LNCaP clone FGC (cell line): ENCODE measurements around the gene ADCY5.

Experiments
- DNase-seq: peaks from one replicate; pipeline ENCODE4 v3.0.0-alpha.2; 2011; ENCODE audit warnings: low read depth
- H3K4me3 ChIP-seq: 2 replicates; pipeline ENCODE4 v1.5.1; 2011; ENCODE audit warnings: mild to moderate bottlenecking, low read depth, low read length, control low read depth
- TF ChIP-seq, protein P1 (sequence below): IDR thresholded peaks from 2 replicates; pipeline ENCODE4 v1.5.1; 2012; ENCODE audit warnings: mild to moderate bottlenecking; ENCODE audit not compliant: control insufficient read depth, insufficient read depth; ENCODE audit errors: extremely low read depth

ADCY5 gene

DNA sequence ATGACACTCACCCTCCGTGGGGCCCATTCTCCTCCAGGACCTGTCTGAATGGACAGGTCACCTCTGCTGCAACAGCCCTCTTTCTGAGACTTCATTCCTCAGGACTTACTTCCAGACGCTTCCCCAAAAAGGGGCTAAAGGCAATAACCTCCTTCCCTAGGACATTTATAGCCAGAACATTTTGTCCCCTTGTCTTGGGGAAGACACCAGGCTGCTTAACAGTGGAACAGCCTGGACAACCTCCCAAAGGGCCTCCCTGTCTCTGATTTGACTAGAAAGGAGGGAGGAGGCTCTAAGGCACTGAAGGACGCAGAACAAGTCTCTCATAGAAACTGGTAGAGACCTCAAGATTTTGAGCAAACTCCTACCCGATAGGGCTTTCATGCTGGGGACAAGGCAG, 32.7 kb downstream of the ADCY5 start:
- TF ChIP-seq, protein P1, sequence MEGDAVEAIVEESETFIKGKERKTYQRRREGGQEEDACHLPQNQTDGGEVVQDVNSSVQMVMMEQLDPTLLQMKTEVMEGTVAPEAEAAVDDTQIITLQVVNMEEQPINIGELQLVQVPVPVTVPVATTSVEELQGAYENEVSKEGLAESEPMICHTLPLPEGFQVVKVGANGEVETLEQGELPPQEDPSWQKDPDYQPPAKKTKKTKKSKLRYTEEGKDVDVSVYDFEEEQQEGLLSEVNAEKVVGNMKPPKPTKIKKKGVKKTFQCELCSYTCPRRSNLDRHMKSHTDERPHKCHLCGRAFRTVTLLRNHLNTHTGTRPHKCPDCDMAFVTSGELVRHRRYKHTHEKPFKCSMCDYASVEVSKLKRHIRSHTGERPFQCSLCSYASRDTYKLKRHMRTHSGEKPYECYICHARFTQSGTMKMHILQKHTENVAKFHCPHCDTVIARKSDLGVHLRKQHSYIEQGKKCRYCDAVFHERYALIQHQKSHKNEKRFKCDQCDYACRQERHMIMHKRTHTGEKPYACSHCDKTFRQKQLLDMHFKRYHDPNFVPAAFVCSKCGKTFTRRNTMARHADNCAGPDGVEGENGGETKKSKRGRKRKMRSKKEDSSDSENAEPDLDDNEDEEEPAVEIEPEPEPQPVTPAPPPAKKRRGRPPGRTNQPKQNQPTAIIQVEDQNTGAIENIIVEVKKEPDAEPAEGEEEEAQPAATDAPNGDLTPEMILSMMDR, result no peak
- H3K4me3 ChIP-seq, result no peak overlapping the region
- DNase-seq, result no peak

DNA sequence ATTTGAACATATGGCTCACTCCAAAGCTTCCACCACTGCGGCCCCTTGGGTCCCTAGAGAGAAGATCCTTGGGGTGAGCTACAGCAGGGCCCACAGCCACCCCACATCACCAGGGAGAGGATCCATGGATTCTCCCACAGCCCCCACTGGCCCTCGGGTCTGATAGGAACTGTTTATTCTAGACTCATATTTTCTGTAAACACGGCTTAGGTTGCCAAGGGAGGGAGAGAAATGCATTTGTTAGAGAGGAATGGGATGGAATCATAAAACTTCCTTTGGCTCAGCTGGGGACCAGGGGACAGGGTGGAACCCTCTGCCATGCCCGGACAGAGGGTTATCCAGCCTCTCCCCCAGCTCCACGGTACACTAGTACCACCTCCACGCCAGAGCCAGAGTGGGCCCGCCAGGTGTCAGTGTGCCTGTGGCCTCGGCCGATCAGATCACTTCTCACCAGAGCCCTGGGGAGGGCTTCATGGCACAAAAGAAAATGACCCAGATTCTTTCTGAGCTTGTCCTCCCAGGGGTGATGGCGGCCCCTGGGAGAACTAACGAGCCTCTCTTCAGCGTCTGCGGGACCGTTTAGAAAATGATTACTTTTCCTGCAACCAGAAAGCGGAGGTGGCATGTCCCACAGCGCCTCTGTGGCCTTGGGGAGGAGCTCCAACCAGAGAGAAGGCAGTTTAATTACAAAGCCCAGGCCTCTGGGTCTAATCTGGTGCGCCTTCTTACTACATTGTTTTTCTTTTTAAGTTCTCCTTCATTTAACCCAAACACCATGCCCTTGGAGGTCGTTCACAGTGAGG, 33.7 kb downstream of the ADCY5 start:
- TF ChIP-seq, protein P1, result no peak
- no peak for DNase-seq
- H3K4me3 ChIP-seq, result no peak overlapping the region

DNA sequence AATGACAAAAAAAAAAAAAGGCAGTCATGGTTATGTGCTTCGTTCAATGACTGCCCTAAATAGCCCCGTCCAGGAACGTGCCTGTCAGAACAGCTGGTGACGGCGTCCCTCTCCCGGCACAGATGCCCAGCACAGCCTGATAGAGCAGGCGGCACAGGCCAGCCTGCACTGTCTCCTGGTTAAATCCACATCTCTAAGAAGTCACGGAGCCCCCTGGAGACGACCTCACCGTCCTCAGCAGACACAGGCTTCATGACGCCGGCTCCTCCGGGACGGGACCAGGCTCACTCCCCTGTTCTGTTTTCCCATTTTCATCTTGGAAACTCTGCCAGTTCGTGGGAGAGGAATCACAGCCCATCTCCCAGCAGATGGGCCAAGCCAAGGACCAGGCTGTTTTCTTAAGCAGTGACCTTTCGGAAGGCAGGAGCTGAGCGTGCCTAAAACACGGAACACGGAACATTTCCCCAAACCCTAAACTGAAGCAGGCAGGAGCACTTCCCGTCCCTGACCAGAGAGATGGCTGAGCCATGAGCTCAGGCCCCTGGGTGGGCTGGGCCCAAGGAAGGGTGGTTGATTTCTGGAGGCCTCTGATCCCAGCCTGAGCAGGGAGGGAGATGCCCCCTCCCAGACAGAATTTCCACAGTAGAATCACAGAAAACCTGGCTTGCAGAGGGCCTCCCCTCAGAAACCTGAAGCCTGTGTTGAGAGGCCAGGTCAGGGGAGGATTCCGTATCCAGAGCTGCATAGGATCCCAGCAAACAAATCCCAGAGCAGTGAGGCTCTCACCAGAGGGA, 35.9 kb downstream of the ADCY5 start:
- no peak for DNase-seq
- H3K4me3 ChIP-seq, result no peak overlapping the region
- TF ChIP-seq, protein P1, result no peak

DNA sequence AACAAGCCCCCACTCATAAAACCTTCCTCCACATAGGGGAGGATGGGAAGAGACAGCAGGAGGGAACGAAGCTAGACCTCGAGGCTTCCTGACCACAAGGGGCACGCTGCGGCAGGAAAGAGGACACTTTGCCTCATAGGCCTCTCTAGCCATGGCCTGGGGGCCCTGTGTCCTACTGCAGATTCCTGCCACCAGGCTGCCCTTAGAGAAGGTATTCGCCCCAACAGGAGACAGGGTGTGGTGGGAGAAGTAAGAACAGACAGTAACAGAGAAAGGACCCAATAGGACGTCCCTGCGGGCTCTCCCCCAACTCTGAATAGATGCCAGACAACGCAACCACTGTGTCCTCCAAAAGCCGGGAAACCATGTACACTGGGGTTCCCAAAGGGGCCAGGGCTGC, 36.8 kb downstream of the ADCY5 start:
- TF ChIP-seq, protein P1, result no peak
- H3K4me3 ChIP-seq, result no peak overlapping the region

DNA sequence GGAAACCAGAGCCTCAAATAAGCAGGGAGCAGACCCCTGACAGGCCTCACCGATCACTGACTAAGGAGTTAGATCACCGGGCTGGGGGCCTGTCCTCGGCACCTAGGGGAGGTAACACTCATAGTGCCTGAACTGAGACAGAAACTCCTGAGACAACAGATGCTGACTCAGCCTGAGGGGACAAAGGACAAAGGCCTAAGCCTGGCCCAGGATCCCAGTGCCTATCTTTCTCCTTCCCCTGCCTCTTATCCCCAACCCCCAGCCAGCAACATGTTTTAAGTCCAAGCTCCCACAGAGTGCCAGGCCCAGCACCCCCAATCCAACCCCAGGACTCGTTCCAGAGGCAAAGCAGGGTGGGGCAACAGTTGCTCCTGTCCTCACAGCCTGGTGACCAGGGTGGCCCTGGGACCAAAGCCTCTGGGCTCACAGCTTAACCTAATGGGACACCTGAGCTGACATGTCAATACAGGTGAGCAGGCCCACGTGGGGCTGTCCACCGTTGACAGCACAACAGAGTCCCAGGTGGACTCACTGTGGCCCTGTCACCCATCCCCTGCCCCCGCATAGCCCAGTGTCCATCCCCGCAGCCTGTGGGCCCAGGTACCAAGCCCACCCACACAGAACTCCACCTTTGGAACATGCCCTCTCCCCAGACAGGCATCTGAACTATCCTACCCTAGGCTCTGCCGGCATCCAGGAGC, 37.4 kb downstream of the ADCY5 start:
- no peak overlapping the region for H3K4me3 ChIP-seq
- TF ChIP-seq, protein P1, result no peak
- no peak for DNase-seq

More for the DNA sequence above, 36.8 kb downstream of the ADCY5 start:
- DNase-seq, result no peak

DNA sequence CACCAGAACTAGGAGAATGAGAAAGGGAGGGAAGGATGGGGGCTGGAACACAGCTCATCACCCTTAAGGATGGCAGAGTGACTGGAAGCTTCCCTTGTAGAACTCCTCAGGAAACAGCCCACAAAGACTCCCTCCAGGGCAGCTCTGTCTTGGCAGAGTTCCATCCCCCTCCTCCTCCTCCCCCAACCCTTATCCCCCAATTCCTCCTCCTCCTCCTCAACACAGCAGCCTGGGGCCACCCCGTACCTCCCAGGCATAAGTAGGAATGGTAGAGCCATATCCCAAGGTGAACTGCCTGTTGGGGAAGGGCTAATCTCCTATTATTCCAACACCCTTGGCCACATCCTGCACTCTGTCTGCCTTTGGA, 38.8 kb downstream of the ADCY5 start:
- DNase-seq, result no peak
- no peak overlapping the region for H3K4me3 ChIP-seq
- TF ChIP-seq, protein P1, result no peak
